HG02885 (cell line): ENCODE data around the gene SWAP70.

Experiments used
- ATAC-seq: cut with Tn5 transposase; IDR thresholded peaks from one replicate; pipeline ENCODE4 v1.9.1; 2021; ENCODE audit warnings: mild to moderate bottlenecking; ENCODE audit not compliant: unreplicated experiment, poor library complexity

SWAP70 gene

GRCh38 chr11:9651481-9651880, 12.4 kb upstream of the SWAP70 start:
- ATAC-seq = no peak

- ATAC-seq = no peak
Observed at GRCh38 chr11:9651899-9652748, 11.8 kb upstream of the SWAP70 start.

GRCh38 chr11:9653871-9654270, 10.0 kb upstream of the SWAP70 start:
- no peak for ATAC-seq

GRCh38 chr11:9656864-9657263, 7.0 kb upstream of the SWAP70 start:
- no peak for ATAC-seq

GRCh38 chr11:9657531-9657930, 6.3 kb upstream of the SWAP70 start:
- no peak for ATAC-seq

- ATAC-seq = no peak
Observed at GRCh38 chr11:9660886-9661285, 3.0 kb upstream of the SWAP70 start.

- no peak for ATAC-seq
Observed at GRCh38 chr11:9662273-9662672, 1.6 kb upstream of the SWAP70 start.

- peak; percentile 36 for ATAC-seq
Observed at GRCh38 chr11:9664276-9665171, 647 bp downstream of the SWAP70 start.

GRCh38 chr11:9665749-9666148, 1.9 kb downstream of the SWAP70 start:
- no peak for ATAC-seq

- no peak for ATAC-seq
Observed at GRCh38 chr11:9669954-9670353, 6.1 kb downstream of the SWAP70 start.

GRCh38 chr11:9672288-9672916, 8.5 kb downstream of the SWAP70 start:
- ATAC-seq = no peak

GRCh38 chr11:9672918-9673317, 9.0 kb downstream of the SWAP70 start:
- no peak for ATAC-seq

GRCh38 chr11:9675691-9676090, 11.8 kb downstream of the SWAP70 start:
- no peak for ATAC-seq

- no peak for ATAC-seq
Observed at GRCh38 chr11:9677951-9678350, 14.1 kb downstream of the SWAP70 start.

GRCh38 chr11:9678576-9678975, 14.7 kb downstream of the SWAP70 start:
- no peak for ATAC-seq

- ATAC-seq = no peak
Observed at GRCh38 chr11:9680028-9680427, 16.2 kb downstream of the SWAP70 start.

- ATAC-seq = peak; percentile 39
Observed at GRCh38 chr11:9681583-9682372, 17.9 kb downstream of the SWAP70 start.

- no peak for ATAC-seq
Observed at GRCh38 chr11:9687711-9688477, 24.0 kb downstream of the SWAP70 start.
